ENCODE data around the gene OR1F1.
"Not testable (repeated sequence)": the region's sequence is repeated elsewhere in the genome, so short reads cannot be mapped to it uniquely, and the experiment has no call there.

The OR1F1 gene

GRCh38 chr16:3173892-3174617 lies 13.9 kb upstream of the OR1F1 start:
- DNase-seq (ENCODE audit: low read depth): no peak

- DNase-seq (ENCODE audit: low read depth): no peak
Measured at GRCh38 chr16:3174618-3175148, 13.3 kb upstream of the OR1F1 start.

- no peak for DNase-seq (ENCODE audit: low read depth)
Measured at GRCh38 chr16:3175157-3176093, 12.6 kb upstream of the OR1F1 start.

GRCh38 chr16:3179651-3180050 lies 8.4 kb upstream of the OR1F1 start:
- DNase-seq (ENCODE audit: low read depth): no peak

GRCh38 chr16:3180445-3180878 lies 7.5 kb upstream of the OR1F1 start:
- no peak for DNase-seq (ENCODE audit: low read depth)

GRCh38 chr16:3182293-3182607 lies 5.8 kb upstream of the OR1F1 start:
- not testable (repeated sequence) for DNase-seq (ENCODE audit: low read depth)

- no peak for DNase-seq (ENCODE audit: low read depth)
Measured at GRCh38 chr16:3182608-3183444, 5.2 kb upstream of the OR1F1 start.

- DNase-seq (ENCODE audit: low read depth): no peak
Measured at GRCh38 chr16:3183445-3184139, 4.4 kb upstream of the OR1F1 start.

GRCh38 chr16:3186946-3187690 lies 886 bp upstream of the OR1F1 start:
- no peak for DNase-seq (ENCODE audit: low read depth)

- DNase-seq (ENCODE audit: low read depth): no peak
Measured at GRCh38 chr16:3188675-3188924, 596 bp downstream of the OR1F1 start.

- DNase-seq (ENCODE audit: low read depth): no peak
Measured at GRCh38 chr16:3188925-3189825, 1.2 kb downstream of the OR1F1 start.

- no peak for DNase-seq (ENCODE audit: low read depth)
Measured at GRCh38 chr16:3189869-3190268, 1.9 kb downstream of the OR1F1 start.

GRCh38 chr16:3190949-3191353 lies 2.9 kb downstream of the OR1F1 start:
- no peak for DNase-seq (ENCODE audit: low read depth)

- DNase-seq (ENCODE audit: low read depth): no peak
Measured at GRCh38 chr16:3192476-3193019, 4.5 kb downstream of the OR1F1 start.

- no peak for DNase-seq (ENCODE audit: low read depth)
Measured at GRCh38 chr16:3193221-3194212, 5.5 kb downstream of the OR1F1 start.

- DNase-seq (ENCODE audit: low read depth): no peak
Measured at GRCh38 chr16:3194792-3195191, 6.8 kb downstream of the OR1F1 start.

GRCh38 chr16:3195975-3196374 lies 8.0 kb downstream of the OR1F1 start:
- DNase-seq (ENCODE audit: low read depth): no peak

GRCh38 chr16:3197694-3198333 lies 9.8 kb downstream of the OR1F1 start:
- DNase-seq (ENCODE audit: low read depth): not testable (repeated sequence)

Data from activated gamma-delta T cell treated with anti-CD3 and anti-CD28 coated beads, Interleukin-2, amount 50 U/mL, for 16 hours (primary cell).